Testis (tissue), 3 donors: Measurements from ENCODE around the gene CCBE1. TPM values are rescaled to one million over a fixed set of nuclear protein-coding genes. Genes with fewer than 3 reads are reported as not detected.

Experiments
- DNase-seq: peaks from one replicate; pipeline ENCODE4 v3.0.0-alpha.2; 2019
- H3K27ac ChIP-seq, 2 donors: fragments of 200-600 bp; sonication (generic); one replicate each; pipeline ENCODE4 v1.5.1; 2019
- H3K27me3 ChIP-seq: fragments of 200-600 bp; sonication (generic); one replicate; pipeline ENCODE4 v1.5.1; 2019
- H3K36me3 ChIP-seq: fragments of 200-600 bp; sonication (generic); one replicate; pipeline ENCODE4 v1.5.1; 2017; ENCODE audit warnings: low read depth; ENCODE audit errors: missing control alignments
- H3K4me1 ChIP-seq: fragments of 200-600 bp; sonication (generic); one replicate; pipeline ENCODE4 v1.5.1; 2019
- H3K4me3 ChIP-seq, 2 donors: fragments of 200-600 bp; sonication (generic); one replicate each; pipeline ENCODE4 v1.5.1; 2017 to 2019
- H3K9me3 ChIP-seq: fragments of 200-600 bp; sonication (generic); one replicate; pipeline ENCODE4 v1.5.1; 2017
- CTCF ChIP-seq, 3 experiments: fragments of 450-650 bp in 2 of 3; fragments of 200-600 bp in 1 of 3; sonication (generic) in 1 of 3; IDR thresholded peaks; one replicate each; pipeline ENCODE4 v1.5.1; 2016 to 2019; ENCODE audit warnings: antibody characterized with exemption in 3 of 3, mild to moderate bottlenecking in 2 of 3, moderate library complexity in 1 of 3
- POLR2A ChIP-seq: fragments of 450-650 bp; IDR thresholded peaks from one replicate; pipeline ENCODE4 v1.6.1; 2017; ENCODE audit warnings: antibody characterized with exemption, mild to moderate bottlenecking, moderate library complexity
- WGBS, 2 donors: methylation state at CpG; one replicate each; pipeline ENCODE4 v1.1.5; 2018; 5-methylcytosine and 5-hydroxymethylcytosine counted together
- intact Hi-C: fragments of 100-400 bp; cut with DNase I; formaldehyde crosslinking; loops from one replicate; pipeline ENCODE4 v1.15.1; 2023; ENCODE audit warnings: low total_unique reads
- polyA plus RNA-seq: library from polyadenylated mRNA; stranded (reverse); fragments of 350-450 nt; fragmentation: Illumina TruSeq; extraction: RNeasy Lipid Tissue Mini Kit (QIAGEN cat#74804); gene quantifications from one replicate; pipeline ENCODE4 v1.2.3, GENCODE V29; 2014; ENCODE audit warnings: low read depth, low replicate concordance; ENCODE audit not compliant: insufficient read depth
- total RNA-seq, 2 donors: library from RNA; depleted of rRNA; stranded (reverse); fragments of >200 nt; gene quantifications; one replicate each; pipeline ENCODE4 v1.2.3, GENCODE V29; 2016

The CCBE1 gene
- total and polyA plus RNA-seq, 3 donors from 2014 or later = 1.8 to 2.6 (median 1.9) TPM

GRCh38 chr18:59386909-59387686, 310.1 kb downstream of the CCBE1 start:
- Histone ChIP-seq H3K4me3 (no peak overlapping the region), H3K4me1 (no peaks in the 10 kb centered on the region), H3K27me3 (no peaks in the 10 kb centered on the region), H3K36me3 (no peaks in the 10 kb centered on the region), H3K9me3 (no peaks in the 10 kb centered on the region), H3K27ac (no peak overlapping the region)
- TF ChIP-seq CTCF (IDR thresholded peaks at IDR 0.05) = no peak
- no peak for TF ChIP-seq POLR2A
- WGBS, 2 donors = 62 to 63% methylated on average over 8 of the region's 8 CpGs
- intact Hi-C loops = no loop called here
- DNase-seq = no peak

- Histone ChIP-seq H3K27ac (no peak overlapping the region), H3K9me3 (no peaks in the 10 kb centered on the region), H3K27me3 (no peaks in the 10 kb centered on the region), H3K4me3 (no peak overlapping the region), H3K4me1 (no peaks in the 10 kb centered on the region), H3K36me3 (no peaks in the 10 kb centered on the region)
- 85 to 89% methylated on average over 4 of the region's 4 CpGs for WGBS, 2 donors
- intact Hi-C loops = no loop called here
- no peak for DNase-seq
- TF ChIP-seq CTCF (IDR thresholded peaks at IDR 0.05) (no peak), POLR2A (no peak)
Observed at GRCh38 chr18:59385191-59385590, 312.0 kb downstream of the CCBE1 start.

- WGBS, 2 donors = 79 to 82% methylated on average over 6 of the region's 6 CpGs
- intact Hi-C loops = no loop called here
- DNase-seq = no peak
- Histone ChIP-seq H3K4me1 (no peaks in the 10 kb centered on the region), H3K27me3 (no peaks in the 10 kb centered on the region), H3K36me3 (no peaks in the 10 kb centered on the region), H3K9me3 (no peaks in the 10 kb centered on the region), H3K27ac (no peak overlapping the region), H3K4me3 (no peak overlapping the region)
- no peak for TF ChIP-seq POLR2A
- no peak for TF ChIP-seq CTCF (IDR thresholded peaks at IDR 0.05)
Observed at GRCh38 chr18:59383851-59384250, 313.4 kb downstream of the CCBE1 start.

GRCh38 chr18:59382383-59382782, 314.8 kb downstream of the CCBE1 start:
- Histone ChIP-seq H3K4me1 (no peaks in the 10 kb centered on the region), H3K27me3 (no peaks in the 10 kb centered on the region), H3K4me3 (no peak overlapping the region), H3K36me3 (no peaks in the 10 kb centered on the region), H3K9me3 (no peaks in the 10 kb centered on the region), H3K27ac (no peak overlapping the region)
- intact Hi-C loops = no loop called here
- 83 to 94% methylated on average over 7 of the region's 7 CpGs for WGBS, 2 donors
- no peak for TF ChIP-seq CTCF (IDR thresholded peaks at IDR 0.05)
- TF ChIP-seq POLR2A = no peak
- DNase-seq = no peak

- Histone ChIP-seq H3K9me3 (no peaks in the 10 kb centered on the region), H3K27ac (no peak overlapping the region), H3K27me3 (no peaks in the 10 kb centered on the region), H3K4me3 (no peak overlapping the region), H3K4me1 (no peaks in the 10 kb centered on the region), H3K36me3 (no peaks in the 10 kb centered on the region)
- TF ChIP-seq POLR2A = no peak
- no peak for TF ChIP-seq CTCF (IDR thresholded peaks at IDR 0.05)
- intact Hi-C loops = no loop called here
- 86 to 87% methylated on average over 6 of the region's 6 CpGs for WGBS, 2 donors
- DNase-seq = no peak
Observed at GRCh38 chr18:59381949-59382348, 315.3 kb downstream of the CCBE1 start.
